Lower leg skin (tissue), 3 donors: Measurements from ENCODE around the gene NLGN4Y.

Source experiments
- POLR2A ChIP-seq, 2 donors: fragments of 450-650 bp; IDR thresholded peaks; one replicate each; pipeline ENCODE4 v1.6.1; 2016 to 2017; ENCODE audit warnings: antibody characterized with exemption in 2 of 2, mild to moderate bottlenecking in 1 of 2, moderate library complexity in 1 of 2
- TF ChIP-seq, protein P1 (sequence below), 3 donors: fragments of 450-650 bp; IDR thresholded peaks; one replicate each; pipeline ENCODE4 v1.5.1; 2016; ENCODE audit warnings: antibody characterized with exemption in 3 of 3, mild to moderate bottlenecking in 3 of 3, moderate library complexity in 2 of 3

DNA sequence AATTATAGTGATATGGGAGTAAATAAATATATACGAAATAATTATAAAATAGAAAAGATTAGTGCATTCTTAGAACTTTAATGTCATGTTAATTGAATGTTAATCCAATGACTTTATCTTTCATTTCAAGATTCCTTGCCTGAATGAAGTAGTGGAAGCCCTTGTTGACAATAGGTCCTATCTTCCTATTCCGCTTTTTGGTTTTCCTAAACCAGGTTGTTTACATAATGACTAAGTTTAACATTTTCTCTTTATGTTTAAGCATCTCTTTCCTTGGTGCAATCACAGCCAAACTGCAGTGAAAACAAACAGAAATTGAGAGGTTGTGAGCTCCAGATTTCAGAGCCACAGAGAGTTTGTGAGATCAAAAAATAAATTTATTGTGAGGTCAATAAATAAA, 109.4 kb downstream of the NLGN4Y start:
- TF ChIP-seq, protein P1, sequence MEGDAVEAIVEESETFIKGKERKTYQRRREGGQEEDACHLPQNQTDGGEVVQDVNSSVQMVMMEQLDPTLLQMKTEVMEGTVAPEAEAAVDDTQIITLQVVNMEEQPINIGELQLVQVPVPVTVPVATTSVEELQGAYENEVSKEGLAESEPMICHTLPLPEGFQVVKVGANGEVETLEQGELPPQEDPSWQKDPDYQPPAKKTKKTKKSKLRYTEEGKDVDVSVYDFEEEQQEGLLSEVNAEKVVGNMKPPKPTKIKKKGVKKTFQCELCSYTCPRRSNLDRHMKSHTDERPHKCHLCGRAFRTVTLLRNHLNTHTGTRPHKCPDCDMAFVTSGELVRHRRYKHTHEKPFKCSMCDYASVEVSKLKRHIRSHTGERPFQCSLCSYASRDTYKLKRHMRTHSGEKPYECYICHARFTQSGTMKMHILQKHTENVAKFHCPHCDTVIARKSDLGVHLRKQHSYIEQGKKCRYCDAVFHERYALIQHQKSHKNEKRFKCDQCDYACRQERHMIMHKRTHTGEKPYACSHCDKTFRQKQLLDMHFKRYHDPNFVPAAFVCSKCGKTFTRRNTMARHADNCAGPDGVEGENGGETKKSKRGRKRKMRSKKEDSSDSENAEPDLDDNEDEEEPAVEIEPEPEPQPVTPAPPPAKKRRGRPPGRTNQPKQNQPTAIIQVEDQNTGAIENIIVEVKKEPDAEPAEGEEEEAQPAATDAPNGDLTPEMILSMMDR (IDR thresholded peaks at IDR 0.05), result no peak
- no peak for TF ChIP-seq POLR2A (IDR thresholded peaks at IDR 0.05)
